Measurements from ENCODE around the gene IER2. TPM values are rescaled to one million over a fixed set of nuclear protein-coding genes. Genes with fewer than 3 reads are reported as not detected.

Gene IER2, protein sequence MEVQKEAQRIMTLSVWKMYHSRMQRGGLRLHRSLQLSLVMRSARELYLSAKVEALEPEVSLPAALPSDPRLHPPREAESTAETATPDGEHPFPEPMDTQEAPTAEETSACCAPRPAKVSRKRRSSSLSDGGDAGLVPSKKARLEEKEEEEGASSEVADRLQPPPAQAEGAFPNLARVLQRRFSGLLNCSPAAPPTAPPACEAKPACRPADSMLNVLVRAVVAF
- total RNA-seq: 81.6 and 97.0 TPM in 2 replicates
- polyA plus RNA-seq: 55.2 and 60.6 TPM in 2 replicates
- 36.0 and 59.9 TPM in 2 replicates for polyA plus RNA-seq (2011; cell fraction: cytosol; rRNA removed)
- 82.2 and 90.1 TPM in 2 replicates for polyA plus RNA-seq (2011; cell fraction: nucleus; rRNA removed)
- polyA plus RNA-seq (2012): 45.4 and 53.7 TPM in 2 replicates
- 12.2 and 13.6 TPM in 2 replicates for polyA minus RNA-seq
- 37.5 TPM for polyA minus RNA-seq (2011; cell fraction: cytosol; rRNA and poly(A)+ RNA removed)
- 15.8 and 48.0 TPM in 2 replicates for polyA minus RNA-seq (2011; cell fraction: nucleus; rRNA and poly(A)+ RNA removed)
- percentile 89 among the genes with signal in this experiment for Bru-seq, nascent RNA
- BruChase-seq, experiment 1, labeled RNA remaining after a 6-hour chase: percentile 94 among the genes with signal in this experiment
- BruChase-seq, experiment 2, labeled RNA remaining after a 2-hour chase: percentile 95 among the genes with signal in this experiment
- long read RNA-seq, transcript IER2-203 (1 exons, 2,934 nt): major isoform, 290 of 291 reads
- long read RNA-seq, partial matches to known transcripts: 0 of 291 reads
- long read RNA-seq, other reads (novel, unspliced or antisense): 1 of 291 reads

DNA sequence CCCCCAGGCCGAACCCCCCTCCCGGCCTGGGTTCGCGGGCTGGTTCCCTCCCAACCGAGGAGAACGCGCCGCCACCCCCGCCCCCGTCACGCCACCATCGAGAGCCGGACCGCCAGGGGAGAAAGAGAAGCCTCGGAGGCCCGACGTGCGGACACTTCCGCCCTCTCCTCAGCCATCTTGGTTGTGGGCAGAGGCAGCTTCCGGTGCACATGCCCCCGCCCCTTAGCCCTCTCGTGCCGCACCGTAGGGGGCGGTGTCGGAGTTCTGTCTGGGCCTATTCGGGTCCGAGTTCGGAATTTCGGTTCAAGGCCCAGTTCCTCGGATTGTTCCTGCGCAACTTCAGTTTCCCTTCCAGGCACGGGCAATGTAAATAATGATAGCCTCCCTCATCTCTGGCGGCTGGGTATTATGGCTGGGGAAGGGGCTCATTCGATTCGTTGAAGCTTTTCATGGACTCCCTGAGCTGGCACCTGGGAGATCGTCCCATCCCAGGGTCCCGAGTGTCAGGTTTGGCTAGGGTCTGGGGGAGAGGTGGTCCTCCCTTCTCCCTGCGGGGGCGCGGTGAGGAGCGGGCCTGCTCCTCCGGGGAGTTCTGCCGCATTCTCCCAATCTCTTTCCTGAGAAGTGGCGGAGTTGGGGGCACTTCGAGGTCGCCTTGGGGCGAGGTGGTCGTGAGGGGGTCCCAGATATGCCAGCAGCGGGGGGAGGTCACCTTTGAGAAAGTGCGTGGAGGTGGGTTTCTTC, at the start of gene IER2, which contains the start of gene STX10:
Gene IER2 (plus strand): TSS at position 225 of the 744 bp plus-strand sequence. CDS start 2,776 bp downstream, outside the sequence.
Gene STX10 (minus strand): TSS at position 189 of the 744 bp plus-strand sequence. CDS start 202 bp downstream, outside the sequence.
- ChIA-PET CTCF (interaction anchor here (0.7 to 2.3 kb wide), 15 partner anchors 11 to 303 kb away, joined by 3 to 22 read pairs (median 4); partner anchors contain the start of gene NACC1), POLR2A (interaction anchor here (1.1 to 1.3 kb wide), 2 partner anchors 32 to 359 kb away, joined by 3 read pairs; partner anchors contain the start of genes JUNB and NACC1)
- peaks cover 43% of the 10 kb centered on the region for H3K79me2 ChIP-seq (ENCODE audit: control insufficient read depth, insufficient read depth, low read length)
- no peaks in the 10 kb centered on the region for H3K9me3 ChIP-seq (replicated peaks; ENCODE audit: control insufficient read depth, insufficient read depth, low read length)
- H2AFZ ChIP-seq (ENCODE audit: low read depth, low read length): peak within 1 kb of the TSS; percentile 2
- peaks cover 12% of the 10 kb centered on the region for H3K4me1 ChIP-seq (ENCODE audit: control insufficient read depth, extremely low read depth, insufficient read depth, low read length)
- H3K9me1 ChIP-seq (replicated peaks; ENCODE audit: control insufficient read depth, extremely low read depth, insufficient read depth, low read length): no peaks in the 10 kb centered on the region
- no peaks in the 10 kb centered on the region for H4K20me1 ChIP-seq (replicated peaks; ENCODE audit: control insufficient read depth, extremely low read depth, insufficient read depth, low read length)
- intact Hi-C loops (cut with micrococcal nuclease) (loop anchor here (2.0 to 5.0 kb wide), 4 partner anchors 62 to 700 kb away; no protein-coding TSS in a partner anchor), dilution Hi-C loops (cut with MboI; ENCODE audit: extremely low pct_ligation_motif_present, low sequenced_read_pairs) (no loop called here)
- H3K36me3 ChIP-seq (ENCODE audit: control insufficient read depth in 2 of 2, extremely low read depth in 1 of 2, insufficient read depth in 2 of 2, low read length in 2 of 2): peaks cover 0 to under 1% of the 10 kb centered on the region in 2 experiments
- peak within 1 kb of the TSS; percentile 32 for H3K4me2 ChIP-seq (ENCODE audit: insufficient read depth, low read length)
- TF ChIP-seq EZH2 (IDR thresholded peaks at IDR 0.05; ENCODE audit: borderline replicate concordance, low read depth, low read length, severe bottlenecking) (no peak), POLR2AphosphoS5 (IDR thresholded peaks at IDR 0.05; ENCODE audit: insufficient read depth, low read depth, low read length) (peak; percentile 84), POLR2A (IDR thresholded peaks at IDR 0.05; ENCODE audit: low read depth, low read length) (peak; percentile 68), FOS (IDR thresholded peaks at IDR 0.05; ENCODE audit: borderline replicate concordance, insufficient read depth, low read length) (no peak), GATA2 (IDR thresholded peaks at IDR 0.05; ENCODE audit: insufficient read depth, insufficient read length, low read depth, low read length) (no peak), MYC (IDR thresholded peaks at IDR 0.05; ENCODE audit: low read depth, low read length) (no peak), JUN (IDR thresholded peaks at IDR 0.05; ENCODE audit: borderline replicate concordance, insufficient read depth, insufficient read length, low read depth) (no peak)
- TF ChIP-seq, protein P1, sequence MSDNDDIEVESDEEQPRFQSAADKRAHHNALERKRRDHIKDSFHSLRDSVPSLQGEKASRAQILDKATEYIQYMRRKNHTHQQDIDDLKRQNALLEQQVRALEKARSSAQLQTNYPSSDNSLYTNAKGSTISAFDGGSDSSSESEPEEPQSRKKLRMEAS (IDR thresholded peaks at IDR 0.05; ENCODE audit: insufficient read depth, insufficient read length): peak; percentile 82
- TF ChIP-seq, protein P2, sequence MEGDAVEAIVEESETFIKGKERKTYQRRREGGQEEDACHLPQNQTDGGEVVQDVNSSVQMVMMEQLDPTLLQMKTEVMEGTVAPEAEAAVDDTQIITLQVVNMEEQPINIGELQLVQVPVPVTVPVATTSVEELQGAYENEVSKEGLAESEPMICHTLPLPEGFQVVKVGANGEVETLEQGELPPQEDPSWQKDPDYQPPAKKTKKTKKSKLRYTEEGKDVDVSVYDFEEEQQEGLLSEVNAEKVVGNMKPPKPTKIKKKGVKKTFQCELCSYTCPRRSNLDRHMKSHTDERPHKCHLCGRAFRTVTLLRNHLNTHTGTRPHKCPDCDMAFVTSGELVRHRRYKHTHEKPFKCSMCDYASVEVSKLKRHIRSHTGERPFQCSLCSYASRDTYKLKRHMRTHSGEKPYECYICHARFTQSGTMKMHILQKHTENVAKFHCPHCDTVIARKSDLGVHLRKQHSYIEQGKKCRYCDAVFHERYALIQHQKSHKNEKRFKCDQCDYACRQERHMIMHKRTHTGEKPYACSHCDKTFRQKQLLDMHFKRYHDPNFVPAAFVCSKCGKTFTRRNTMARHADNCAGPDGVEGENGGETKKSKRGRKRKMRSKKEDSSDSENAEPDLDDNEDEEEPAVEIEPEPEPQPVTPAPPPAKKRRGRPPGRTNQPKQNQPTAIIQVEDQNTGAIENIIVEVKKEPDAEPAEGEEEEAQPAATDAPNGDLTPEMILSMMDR (IDR thresholded peaks at IDR 0.05; ENCODE audit: extremely low read depth in 1 of 2, insufficient read depth in 1 of 2, low read depth in 1 of 2, low read length in 2 of 2): peak in 1 of 2 donors; percentile 55
- H3K4me3 ChIP-seq (replicated peaks in 1 of 3; ENCODE audit: insufficient read depth in 1 of 3, low read depth in 1 of 3, low read length in 3 of 3): peak within 1 kb of the TSS; percentile 50 to 97 (median 69)
- peak within 1 kb of the TSS; percentile 90 for H3K27ac ChIP-seq (ENCODE audit: insufficient read depth, low read depth, low read length)
- no TSS peak for BruUV-seq (replicated peaks)
- DNase-seq (ENCODE audit: low read depth, low spot score) (peak; percentile 96), FAIRE-seq (peak; percentile 92)
- no peaks in the 10 kb centered on the region for H3K27me3 ChIP-seq (ENCODE audit: control insufficient read depth in 2 of 2, insufficient read depth in 2 of 2, low read length in 2 of 2)
- peak within 1 kb of the TSS; percentile 95 for H3K9ac ChIP-seq (replicated peaks; ENCODE audit: extremely low read depth, insufficient read depth, low read length)

Data from endothelial cell of umbilical vein (primary cell).